Fibroblast of lung (primary cell): Measurements from ENCODE around the gene NCOA1. TPM values are rescaled to one million over a fixed set of nuclear protein-coding genes. Genes with fewer than 3 reads are reported as not detected.

ENCODE experiments used
- DNase-seq, 2 donors: peaks; one replicate each; pipeline versions ENCODE4 v3.0.0 to v3.0.0-alpha.2; 2010; ENCODE audit warnings: low read depth in 2 of 2
- H2AFZ ChIP-seq: 2 replicates; pipeline ENCODE4 v1.5.1; 2012; ENCODE audit warnings: low read length, control low read depth, inconsistent platforms
- H3K27ac ChIP-seq: 2 replicates; pipeline ENCODE4 v1.5.1; 2011; ENCODE audit warnings: low read length, control low read depth; ENCODE audit not compliant: insufficient read depth
- H3K27me3 ChIP-seq: 2 replicates; pipeline ENCODE4 v1.5.1; 2011; ENCODE audit warnings: mild to moderate bottlenecking, low read length; ENCODE audit not compliant: control insufficient read depth, insufficient read depth
- H3K36me3 ChIP-seq: 2 replicates; pipeline ENCODE4 v1.5.1; 2011; ENCODE audit warnings: low read length; ENCODE audit not compliant: control insufficient read depth, insufficient read depth
- H3K4me1 ChIP-seq: 2 replicates; pipeline ENCODE4 v1.5.1; 2011; ENCODE audit warnings: low read length; ENCODE audit not compliant: control insufficient read depth, insufficient read depth; ENCODE audit errors: extremely low read depth
- H3K4me2 ChIP-seq: 2 replicates; pipeline ENCODE4 v1.5.1; 2011; ENCODE audit warnings: low read length, control low read depth; ENCODE audit not compliant: insufficient read depth; ENCODE audit errors: extremely low read depth
- H3K4me3 ChIP-seq, 4 experiments: fragments of 200-600 bp in 1 of 4; sonication (generic) in 1 of 4; replicated peaks in 1 of 4; 2 replicates each; pipeline ENCODE4 v1.5.1; 2011 to 2016; ENCODE audit warnings: low read length in 4 of 4, low read depth in 3 of 4, mild to moderate bottlenecking in 3 of 4, control low read depth in 2 of 4, inconsistent platforms in 1 of 4, mixed read lengths in 1 of 4; ENCODE audit not compliant: insufficient read depth in 1 of 4; ENCODE audit errors: control extremely low read depth in 1 of 4
- H3K79me2 ChIP-seq: 2 replicates; pipeline ENCODE4 v1.5.1; 2012; ENCODE audit warnings: mild to moderate bottlenecking, low read length, inconsistent platforms; ENCODE audit not compliant: control insufficient read depth, insufficient read depth
- H3K9ac ChIP-seq: 2 replicates; pipeline ENCODE4 v1.5.1; 2011; ENCODE audit warnings: mild to moderate bottlenecking, low read length, control low read depth; ENCODE audit not compliant: insufficient read depth
- H3K9me3 ChIP-seq: 2 replicates; pipeline ENCODE4 v1.5.1; 2012; ENCODE audit warnings: low read depth, low read length; ENCODE audit not compliant: control insufficient read depth, insufficient read depth
- H4K20me1 ChIP-seq: 2 replicates; pipeline ENCODE4 v1.5.1; 2011; ENCODE audit warnings: low read length; ENCODE audit not compliant: control insufficient read depth, insufficient read depth; ENCODE audit errors: extremely low read depth
- CTCF ChIP-seq, 2 donors: IDR thresholded peaks in 1 of 2; conservative IDR thresholded peaks in 1 of 2; 1 replicate in 1 of 2; 2 replicates in 1 of 2; pipeline ENCODE4 v1.5.1; 2011 to 2012; ENCODE audit warnings: low read length in 2 of 2, control low read depth in 1 of 2, inconsistent platforms in 1 of 2, low read depth in 1 of 2, mild to moderate bottlenecking in 1 of 2
- EZH2 ChIP-seq: IDR thresholded peaks from 2 replicates; pipeline ENCODE4 v1.5.1; 2012; ENCODE audit warnings: low read length, control low read depth, mild to moderate bottlenecking; ENCODE audit errors: missing control alignments
- polyA plus RNA-seq, 2 donors: library from polyadenylated mRNA; depleted of rRNA in 1 of 2; stranded (reverse) in 1 of 2; unstranded in 1 of 2; fragments of >200 nt; gene quantifications; 2 replicates each; pipeline ENCODE4 v1.2.1, GENCODE V29; 2011 to 2012; ENCODE audit warnings: missing spikeins in 1 of 2
- total RNA-seq: library from RNA; depleted of rRNA; stranded (reverse); fragments of >200 nt; gene quantifications from 2 replicates; pipeline ENCODE4 v1.2.1, GENCODE V29; 2014

The NCOA1 gene
- total and polyA plus RNA-seq, 2 donors (not counting 1 experiment from before 2014, with no cell fraction given), result 15.5 to 19.8 TPM

- DNase-seq, result no peak
- Histone ChIP-seq H3K4me3 (no peak overlapping the region), H3K27me3 (no peaks in the 10 kb centered on the region), H3K36me3 (no peaks in the 10 kb centered on the region), H4K20me1 (no peaks in the 10 kb centered on the region), H3K9ac (no peak overlapping the region), H3K79me2 (no peaks in the 10 kb centered on the region), H3K27ac (no peak overlapping the region), H3K4me2 (no peak overlapping the region), H2AFZ (no peak overlapping the region), H3K9me3 (no peaks in the 10 kb centered on the region), H3K4me1 (no peaks in the 10 kb centered on the region)
- TF ChIP-seq EZH2 (no peak), CTCF (conservative IDR thresholded peaks at IDR 0.05 in 1 of 2, IDR thresholded peaks at IDR 0.05 in 1 of 2; ENCODE audit: low read depth in 1 of 2, low read length in 2 of 2) (no peak)
Observed at GRCh38 chr2:24747299-24747698, 256.2 kb downstream of the NCOA1 start.

- Histone ChIP-seq H3K9me3 (no peaks in the 10 kb centered on the region), H4K20me1 (no peaks in the 10 kb centered on the region), H2AFZ (no peak overlapping the region), H3K9ac (no peak overlapping the region), H3K27me3 (no peaks in the 10 kb centered on the region), H3K36me3 (no peaks in the 10 kb centered on the region), H3K4me1 (no peaks in the 10 kb centered on the region), H3K4me3 (no peak overlapping the region), H3K27ac (no peak overlapping the region), H3K4me2 (no peak overlapping the region), H3K79me2 (no peaks in the 10 kb centered on the region)
- no peak for DNase-seq
- TF ChIP-seq EZH2, result no peak
Observed at GRCh38 chr2:24749069-24749691, 258.1 kb downstream of the NCOA1 start.

- TF ChIP-seq CTCF (conservative IDR thresholded peaks at IDR 0.05 in 1 of 2, IDR thresholded peaks at IDR 0.05 in 1 of 2; ENCODE audit: low read depth in 1 of 2, low read length in 2 of 2) (no peak), EZH2 (no peak)
- no peaks in the 10 kb centered on the region for H3K9me3 ChIP-seq
- H2AFZ ChIP-seq, result no peak overlapping the region
- no peaks in the 10 kb centered on the region for H3K79me2 ChIP-seq
- DNase-seq, result no peak
- H3K4me2 ChIP-seq, result no peak overlapping the region
- no peaks in the 10 kb centered on the region for H3K36me3 ChIP-seq
- H3K9ac ChIP-seq, result no peak overlapping the region
- no peaks in the 10 kb centered on the region for H3K27me3 ChIP-seq
- no peak overlapping the region for H3K4me3 ChIP-seq
- H3K4me1 ChIP-seq, result no peaks in the 10 kb centered on the region
- H4K20me1 ChIP-seq, result no peaks in the 10 kb centered on the region
- no peak overlapping the region for H3K27ac ChIP-seq
Observed at GRCh38 chr2:24754985-24755705, 264.1 kb downstream of the NCOA1 start.
